HepG2 (cell line): ENCODE data around the gene ZNF48. TPM values are rescaled to one million over a fixed set of nuclear protein-coding genes. Genes with fewer than 3 reads are reported as not detected.

Experiments used
- GABPB1 ChIP-seq: IDR thresholded peaks from 2 replicates; pipeline ENCODE4 v1.6.1; 2016; ENCODE audit warnings: mild to moderate bottlenecking, missing genetic modification reagents, moderate library complexity, missing compliant biosample characterization
- HHEX ChIP-seq: IDR thresholded peaks from 2 replicates; pipeline ENCODE4 v1.6.1; 2016; ENCODE audit warnings: control low read depth
- KDM2A ChIP-seq: sonication (generic); formaldehyde crosslinking; IDR thresholded peaks from 2 replicates; pipeline ENCODE4 v1.4.0; 2020; ENCODE audit warnings: low read depth, missing genetic modification reagents, borderline replicate concordance
- KLF13 ChIP-seq: sonication (generic); formaldehyde crosslinking; IDR thresholded peaks from 2 replicates; pipeline ENCODE4 v1.4.0; 2020; ENCODE audit warnings: mild to moderate bottlenecking, missing genetic modification reagents
- PHF5A ChIP-seq: IDR thresholded peaks from one replicate; pipeline ENCODE4 v1.6.1; 2018; ENCODE audit warnings: low read depth, missing genetic modification reagents; ENCODE audit not compliant: unreplicated experiment
- RARA ChIP-seq: IDR thresholded peaks from 2 replicates; pipeline ENCODE4 v1.6.1; 2016; ENCODE audit warnings: missing genetic modification reagents, missing compliant biosample characterization
- SOX5 ChIP-seq: IDR thresholded peaks from 2 replicates; pipeline ENCODE4 v1.6.1; 2016; ENCODE audit warnings: borderline replicate concordance
- SP140L ChIP-seq: sonication (generic); formaldehyde crosslinking; IDR thresholded peaks from 2 replicates; pipeline ENCODE4 v1.4.0; 2020; ENCODE audit warnings: missing genetic modification reagents, borderline replicate concordance
- TCF7 ChIP-seq: sonication (generic); IDR thresholded peaks from 2 replicates; pipeline ENCODE4 v1.6.1; 2016; ENCODE audit warnings: antibody characterized with exemption, low read depth
- ZNF501 ChIP-seq: sonication (generic); formaldehyde crosslinking; IDR thresholded peaks from 2 replicates; pipeline ENCODE4 v1.5.1; 2020; ENCODE audit warnings: mild to moderate bottlenecking, moderate library complexity, missing genetic modification reagents
- polyA plus RNA-seq, 8 experiments: library from polyadenylated mRNA; depleted of rRNA in 3 of 8; stranded (reverse) in 7 of 8; unstranded in 1 of 8; fragments of >200 nt; fragmentation: Illumina TruSeq in 4 of 8; extraction: Trizol in 4 of 8; gene quantifications; 2 replicates each; pipeline versions ENCODE4 v1.2.1 to v1.2.3, GENCODE V29; 2011 to 2016; ENCODE audit warnings: low read depth in 4 of 8, missing spikeins in 1 of 8, mixed read lengths in 1 of 8; ENCODE audit not compliant: insufficient read depth in 1 of 8
- total RNA-seq, 5 experiments: library from RNA; depleted of rRNA; stranded (reverse); fragments of >200 nt; fragmentation: Illumina TruSeq; extraction: Trizol; gene quantifications; 2 replicates each; pipeline ENCODE4 v1.2.3, GENCODE V29; 2016; ENCODE audit warnings: low read depth in 1 of 5
- TF ChIP-seq, protein P1 (sequence below): sonication (generic); formaldehyde crosslinking; IDR thresholded peaks from 2 replicates; pipeline ENCODE4 v1.4.0; 2020; ENCODE audit warnings: missing genetic modification reagents
- TF ChIP-seq, protein P2 (sequence below): sonication (generic); formaldehyde crosslinking; IDR thresholded peaks from 2 replicates; pipeline ENCODE4 v1.4.0; 2020; ENCODE audit warnings: missing genetic modification reagents, borderline replicate concordance
- TF ChIP-seq, protein P3 (sequence below): sonication (generic); formaldehyde crosslinking; IDR thresholded peaks from 2 replicates; pipeline ENCODE4 v1.5.0; 2020; ENCODE audit warnings: mild to moderate bottlenecking, missing genetic modification reagents
- TF ChIP-seq, protein P4 (sequence below): sonication (generic); formaldehyde crosslinking; IDR thresholded peaks from 2 replicates; pipeline ENCODE4 v1.4.0; 2020; ENCODE audit warnings: missing genetic modification reagents, mild to moderate bottlenecking, borderline replicate concordance
- TF ChIP-seq, protein P5 (sequence below): IDR thresholded peaks from 2 replicates; pipeline ENCODE4 v1.6.1; 2016; ENCODE audit warnings: missing genetic modification reagents, missing compliant biosample characterization
- TF ChIP-seq, protein P6 (sequence below): sonication (generic); formaldehyde crosslinking; IDR thresholded peaks from 2 replicates; pipeline ENCODE4 v1.9.0; 2021; ENCODE audit warnings: missing genetic modification reagents, borderline replicate concordance

Gene ZNF48
- total and polyA plus RNA-seq, 2 of the 13 experiments (the other 11 are each of a cell fraction or from before 2014, with no cell fraction given) = 9.9 to 12.3 TPM

DNA sequence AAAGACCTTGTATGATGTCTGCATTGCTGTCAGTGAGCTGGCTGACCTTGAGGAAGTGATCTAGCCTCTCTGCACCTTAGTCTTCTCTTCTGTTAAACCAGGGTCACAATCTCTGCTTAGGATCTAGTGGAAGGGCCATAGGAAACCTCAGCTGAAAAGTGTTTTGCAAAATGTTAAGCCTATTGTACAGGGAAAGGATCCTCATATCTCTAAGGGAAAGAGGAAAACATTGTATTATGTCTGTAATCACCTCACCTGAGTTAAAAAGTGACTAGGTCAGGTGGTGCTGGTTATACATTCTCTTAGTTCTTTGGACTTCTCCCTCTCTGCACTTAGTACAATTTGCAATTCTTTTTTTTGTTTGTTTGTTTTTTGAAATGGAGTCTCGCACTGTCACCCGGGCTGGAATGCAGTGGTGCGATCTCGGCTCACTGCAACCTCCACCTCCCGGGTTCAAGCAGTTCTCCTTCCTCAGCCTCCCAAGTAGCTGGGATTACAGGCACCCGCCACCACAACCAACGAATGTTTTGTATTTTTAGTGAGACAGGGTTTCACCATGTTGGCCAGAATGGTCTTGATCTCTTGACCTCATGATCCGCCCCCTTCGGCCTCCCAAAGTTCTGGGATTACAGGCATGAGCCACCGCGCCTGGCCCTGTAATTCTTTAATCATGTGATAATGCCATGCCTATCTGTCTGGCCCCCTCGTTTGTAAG lies 52.4 kb downstream of the ZNF48 start (continued):
- TF ChIP-seq, protein P1, sequence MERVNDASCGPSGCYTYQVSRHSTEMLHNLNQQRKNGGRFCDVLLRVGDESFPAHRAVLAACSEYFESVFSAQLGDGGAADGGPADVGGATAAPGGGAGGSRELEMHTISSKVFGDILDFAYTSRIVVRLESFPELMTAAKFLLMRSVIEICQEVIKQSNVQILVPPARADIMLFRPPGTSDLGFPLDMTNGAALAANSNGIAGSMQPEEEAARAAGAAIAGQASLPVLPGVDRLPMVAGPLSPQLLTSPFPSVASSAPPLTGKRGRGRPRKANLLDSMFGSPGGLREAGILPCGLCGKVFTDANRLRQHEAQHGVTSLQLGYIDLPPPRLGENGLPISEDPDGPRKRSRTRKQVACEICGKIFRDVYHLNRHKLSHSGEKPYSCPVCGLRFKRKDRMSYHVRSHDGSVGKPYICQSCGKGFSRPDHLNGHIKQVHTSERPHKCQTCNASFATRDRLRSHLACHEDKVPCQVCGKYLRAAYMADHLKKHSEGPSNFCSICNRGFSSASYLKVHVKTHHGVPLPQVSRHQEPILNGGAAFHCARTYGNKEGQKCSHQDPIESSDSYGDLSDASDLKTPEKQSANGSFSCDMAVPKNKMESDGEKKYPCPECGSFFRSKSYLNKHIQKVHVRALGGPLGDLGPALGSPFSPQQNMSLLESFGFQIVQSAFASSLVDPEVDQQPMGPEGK (CRISPR knock-in tag) = peak; percentile 29
- TF ChIP-seq TCF7 (0 out of 2 replicates have a peak, but pooled peaks have one; percentile 3), SP140L (CRISPR knock-in tag) (peak; percentile 86; the same call in 1 of the 2 replicates), SOX5 (CRISPR knock-in tag) (peak; percentile 96), ZNF501 (peak; percentile 36; the same call in 1 of the 2 replicates), GABPB1 (CRISPR knock-in tag) (peak; percentile 51; the same call in 1 of the 2 replicates), KDM2A (0 out of 2 replicates have a peak, but pooled peaks have one; percentile 29), PHF5A (CRISPR knock-in tag) (peak; percentile 86), KLF13 (CRISPR knock-in tag) (no peak), HHEX (CRISPR knock-in tag) (no peak; the same call in 1 of the 2 replicates), RARA (peak; percentile 80)
- TF ChIP-seq, protein P2, sequence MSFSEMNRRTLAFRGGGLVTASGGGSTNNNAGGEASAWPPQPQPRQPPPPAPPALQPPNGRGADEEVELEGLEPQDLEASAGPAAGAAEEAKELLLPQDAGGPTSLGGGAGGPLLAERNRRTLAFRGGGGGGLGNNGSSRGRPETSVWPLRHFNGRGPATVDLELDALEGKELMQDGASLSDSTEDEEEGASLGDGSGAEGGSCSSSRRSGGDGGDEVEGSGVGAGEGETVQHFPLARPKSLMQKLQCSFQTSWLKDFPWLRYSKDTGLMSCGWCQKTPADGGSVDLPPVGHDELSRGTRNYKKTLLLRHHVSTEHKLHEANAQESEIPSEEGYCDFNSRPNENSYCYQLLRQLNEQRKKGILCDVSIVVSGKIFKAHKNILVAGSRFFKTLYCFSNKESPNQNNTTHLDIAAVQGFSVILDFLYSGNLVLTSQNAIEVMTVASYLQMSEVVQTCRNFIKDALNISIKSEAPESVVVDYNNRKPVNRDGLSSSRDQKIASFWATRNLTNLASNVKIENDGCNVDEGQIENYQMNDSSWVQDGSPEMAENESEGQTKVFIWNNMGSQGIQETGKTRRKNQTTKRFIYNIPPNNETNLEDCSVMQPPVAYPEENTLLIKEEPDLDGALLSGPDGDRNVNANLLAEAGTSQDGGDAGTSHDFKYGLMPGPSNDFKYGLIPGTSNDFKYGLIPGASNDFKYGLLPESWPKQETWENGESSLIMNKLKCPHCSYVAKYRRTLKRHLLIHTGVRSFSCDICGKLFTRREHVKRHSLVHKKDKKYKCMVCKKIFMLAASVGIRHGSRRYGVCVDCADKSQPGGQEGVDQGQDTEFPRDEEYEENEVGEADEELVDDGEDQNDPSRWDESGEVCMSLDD (CRISPR knock-in tag) = no peak
- TF ChIP-seq, protein P3, sequence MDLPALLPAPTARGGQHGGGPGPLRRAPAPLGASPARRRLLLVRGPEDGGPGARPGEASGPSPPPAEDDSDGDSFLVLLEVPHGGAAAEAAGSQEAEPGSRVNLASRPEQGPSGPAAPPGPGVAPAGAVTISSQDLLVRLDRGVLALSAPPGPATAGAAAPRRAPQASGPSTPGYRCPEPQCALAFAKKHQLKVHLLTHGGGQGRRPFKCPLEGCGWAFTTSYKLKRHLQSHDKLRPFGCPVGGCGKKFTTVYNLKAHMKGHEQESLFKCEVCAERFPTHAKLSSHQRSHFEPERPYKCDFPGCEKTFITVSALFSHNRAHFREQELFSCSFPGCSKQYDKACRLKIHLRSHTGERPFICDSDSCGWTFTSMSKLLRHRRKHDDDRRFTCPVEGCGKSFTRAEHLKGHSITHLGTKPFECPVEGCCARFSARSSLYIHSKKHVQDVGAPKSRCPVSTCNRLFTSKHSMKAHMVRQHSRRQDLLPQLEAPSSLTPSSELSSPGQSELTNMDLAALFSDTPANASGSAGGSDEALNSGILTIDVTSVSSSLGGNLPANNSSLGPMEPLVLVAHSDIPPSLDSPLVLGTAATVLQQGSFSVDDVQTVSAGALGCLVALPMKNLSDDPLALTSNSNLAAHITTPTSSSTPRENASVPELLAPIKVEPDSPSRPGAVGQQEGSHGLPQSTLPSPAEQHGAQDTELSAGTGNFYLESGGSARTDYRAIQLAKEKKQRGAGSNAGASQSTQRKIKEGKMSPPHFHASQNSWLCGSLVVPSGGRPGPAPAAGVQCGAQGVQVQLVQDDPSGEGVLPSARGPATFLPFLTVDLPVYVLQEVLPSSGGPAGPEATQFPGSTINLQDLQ (CRISPR knock-in tag) = no peak
- TF ChIP-seq, protein P4, sequence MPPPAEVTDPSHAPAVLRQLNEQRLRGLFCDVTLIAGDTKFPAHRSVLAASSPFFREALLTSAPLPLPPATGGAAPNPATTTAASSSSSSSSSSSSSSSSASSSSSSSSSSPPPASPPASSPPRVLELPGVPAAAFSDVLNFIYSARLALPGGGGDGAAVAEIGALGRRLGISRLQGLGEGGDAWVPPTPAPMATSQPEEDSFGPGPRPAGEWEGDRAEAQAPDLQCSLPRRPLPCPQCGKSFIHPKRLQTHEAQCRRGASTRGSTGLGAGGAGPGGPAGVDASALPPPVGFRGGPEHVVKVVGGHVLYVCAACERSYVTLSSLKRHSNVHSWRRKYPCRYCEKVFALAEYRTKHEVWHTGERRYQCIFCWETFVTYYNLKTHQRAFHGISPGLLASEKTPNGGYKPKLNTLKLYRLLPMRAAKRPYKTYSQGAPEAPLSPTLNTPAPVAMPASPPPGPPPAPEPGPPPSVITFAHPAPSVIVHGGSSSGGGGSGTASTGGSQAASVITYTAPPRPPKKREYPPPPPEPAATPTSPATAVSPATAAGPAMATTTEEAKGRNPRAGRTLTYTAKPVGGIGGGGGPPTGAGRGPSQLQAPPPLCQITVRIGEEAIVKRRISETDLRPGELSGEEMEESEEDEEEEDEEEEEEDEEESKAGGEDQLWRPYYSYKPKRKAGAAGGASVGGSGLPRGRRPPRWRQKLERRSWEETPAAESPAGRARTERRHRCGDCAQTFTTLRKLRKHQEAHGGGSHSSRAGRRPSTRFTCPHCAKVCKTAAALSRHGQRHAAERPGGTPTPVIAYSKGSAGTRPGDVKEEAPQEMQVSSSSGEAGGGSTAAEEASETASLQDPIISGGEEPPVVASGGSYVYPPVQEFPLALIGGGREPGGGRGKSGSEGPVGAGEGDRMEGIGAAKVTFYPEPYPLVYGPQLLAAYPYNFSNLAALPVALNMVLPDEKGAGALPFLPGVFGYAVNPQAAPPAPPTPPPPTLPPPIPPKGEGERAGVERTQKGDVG = peak; percentile 66; the same call in 1 of the 2 replicates
- TF ChIP-seq, protein P5, sequence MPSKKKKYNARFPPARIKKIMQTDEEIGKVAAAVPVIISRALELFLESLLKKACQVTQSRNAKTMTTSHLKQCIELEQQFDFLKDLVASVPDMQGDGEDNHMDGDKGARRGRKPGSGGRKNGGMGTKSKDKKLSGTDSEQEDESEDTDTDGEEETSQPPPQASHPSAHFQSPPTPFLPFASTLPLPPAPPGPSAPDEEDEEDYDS (CRISPR knock-in tag) = peak; percentile 85
- TF ChIP-seq, protein P6, sequence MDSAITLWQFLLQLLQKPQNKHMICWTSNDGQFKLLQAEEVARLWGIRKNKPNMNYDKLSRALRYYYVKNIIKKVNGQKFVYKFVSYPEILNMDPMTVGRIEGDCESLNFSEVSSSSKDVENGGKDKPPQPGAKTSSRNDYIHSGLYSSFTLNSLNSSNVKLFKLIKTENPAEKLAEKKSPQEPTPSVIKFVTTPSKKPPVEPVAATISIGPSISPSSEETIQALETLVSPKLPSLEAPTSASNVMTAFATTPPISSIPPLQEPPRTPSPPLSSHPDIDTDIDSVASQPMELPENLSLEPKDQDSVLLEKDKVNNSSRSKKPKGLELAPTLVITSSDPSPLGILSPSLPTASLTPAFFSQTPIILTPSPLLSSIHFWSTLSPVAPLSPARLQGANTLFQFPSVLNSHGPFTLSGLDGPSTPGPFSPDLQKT (CRISPR knock-in tag) = no peak
